ENCODE data around the gene HOXA3. TPM values are rescaled to one million over a fixed set of nuclear protein-coding genes. Genes with fewer than 3 reads are reported as not detected.

HOXA3 gene
- total RNA-seq, 1 experiment from 2014 or later: 30.2 TPM

DNA sequence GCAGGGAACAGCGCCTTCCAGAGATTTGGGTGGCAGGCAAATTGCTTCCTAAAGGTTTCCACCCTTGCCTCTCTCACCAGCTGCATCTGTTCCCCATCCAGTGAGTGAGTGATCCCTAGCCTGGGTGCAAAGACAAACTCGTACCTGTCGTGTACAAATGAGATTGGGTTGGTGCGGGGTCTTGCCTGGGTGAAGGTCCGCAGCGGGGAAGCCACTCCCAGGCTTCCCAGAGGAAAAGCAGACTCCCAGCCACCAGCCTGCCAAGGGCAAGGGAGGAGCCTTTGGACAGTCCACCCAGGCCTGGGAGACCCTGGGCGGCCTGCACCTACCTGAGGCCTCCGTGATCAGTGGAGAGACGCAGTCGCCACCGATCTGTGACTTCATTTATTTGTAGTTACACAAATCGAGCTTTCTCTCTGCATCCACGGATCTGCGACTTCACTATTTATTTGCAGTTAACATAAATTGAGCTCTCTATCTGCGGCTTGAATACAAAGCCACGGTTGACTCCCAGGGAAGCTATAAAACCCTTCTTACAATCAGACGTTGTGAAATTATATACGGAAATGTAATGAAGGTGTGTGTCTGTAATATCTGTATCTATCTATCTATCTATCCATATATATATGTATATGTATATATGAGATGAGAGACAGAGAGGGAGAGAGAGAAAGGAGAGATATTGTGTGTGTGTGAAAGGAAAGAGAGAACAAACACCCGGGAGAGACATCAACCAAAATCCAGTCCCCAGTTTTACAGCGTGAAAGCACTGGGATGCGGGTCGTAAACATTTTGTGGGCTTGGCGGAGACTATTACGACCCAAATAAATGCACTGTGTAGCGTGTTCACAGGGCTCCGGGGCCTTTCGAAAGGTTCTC is 7.1 kb upstream of the HOXA3 start:
- POLR2A ChIA-PET: interaction anchor here (0.6 kb wide), 1 partner anchor 167 kb away, joined by 5 read pairs; no protein-coding TSS in a partner anchor

GRCh38 chr7:27158436-27159265 is 6.3 kb upstream of the HOXA3 start:
- no peak for DNase-seq (ENCODE audit: low read depth, low spot score)
- Histone ChIP-seq H3K36me3 (ENCODE audit: control insufficient read depth, insufficient read depth, low read length) (no peaks in the 10 kb centered on the region; the same call in 1 of the 2 replicates), H3K9me3 (ENCODE audit: control insufficient read depth, insufficient read depth, low read depth, low read length) (no peaks in the 10 kb centered on the region), H3K4me3 (ENCODE audit: low read depth in 2 of 2, low read length in 2 of 2) (no peak overlapping the region), H3K4me1 (ENCODE audit: control insufficient read depth, insufficient read depth, low read length) (0 out of 2 replicates have a peak, but pooled peaks cover 3% of the 10 kb centered on the region), H3K27ac (ENCODE audit: low read length) (no peak overlapping the region), H3K27me3 (ENCODE audit: control insufficient read depth, insufficient read depth, low read length) (no peaks in the 10 kb centered on the region)
- ChIA-PET CTCF (interaction anchor here (0.5 to 1.2 kb wide), 3 partner anchors 315 to 629 kb away, joined by 3 to 4 read pairs (median 3); no protein-coding TSS in a partner anchor), POLR2A (no interaction called here)
- no peak for ATAC-seq
- TF ChIP-seq TCF7L2 (IDR thresholded peaks at IDR 0.05; ENCODE audit: low read depth, low read length) (no peak), SIN3A (IDR thresholded peaks at IDR 0.05; ENCODE audit: borderline replicate concordance, insufficient read depth, low read depth, low read length) (no peak), POLR2AphosphoS5 (IDR thresholded peaks at IDR 0.05; ENCODE audit: low read depth, low read length) (no peak), CTCF (IDR thresholded peaks at IDR 0.05) (no peak), REST (IDR thresholded peaks at IDR 0.05; ENCODE audit: insufficient read depth in 1 of 2, low read depth in 2 of 2, low read length in 1 of 2) (no peak)
- BruUV-seq (replicated peaks): no TSS peak
- intact Hi-C loops (cut with micrococcal nuclease; ENCODE audit: unreplicated experiment): no loop called here
- in situ Hi-C loops (cut with HindIII; ENCODE audit: low pct_unique_long_range_greater_than_20kb, low sequenced_read_pairs): no loop called here

More for the DNA sequence above, 7.1 kb upstream of the HOXA3 start:
- BruUV-seq (replicated peaks): no TSS peak
- CTCF ChIA-PET: interaction anchor here (0.5 to 1.2 kb wide), 3 partner anchors 316 to 866 kb away, joined by 3 to 4 read pairs (median 3); no protein-coding TSS in a partner anchor
- ATAC-seq (no peak), DNase-seq (ENCODE audit: low read depth, low spot score) (no peak)
- Histone ChIP-seq H3K9me3 (ENCODE audit: control insufficient read depth, insufficient read depth, low read depth, low read length) (no peaks in the 10 kb centered on the region), H3K27me3 (ENCODE audit: control insufficient read depth, insufficient read depth, low read length) (no peaks in the 10 kb centered on the region), H3K27ac (ENCODE audit: low read length) (no peak overlapping the region), H3K36me3 (ENCODE audit: control insufficient read depth, insufficient read depth, low read length) (no peaks in the 10 kb centered on the region; the same call in 1 of the 2 replicates), H3K4me3 (ENCODE audit: low read depth in 2 of 2, low read length in 2 of 2) (no peak overlapping the region), H3K4me1 (ENCODE audit: control insufficient read depth, insufficient read depth, low read length) (0 out of 2 replicates have a peak, but pooled peaks cover 3% of the 10 kb centered on the region)
- intact Hi-C loops (cut with micrococcal nuclease; ENCODE audit: unreplicated experiment): loop anchor here (2.0 to 5.0 kb wide), 2 partner anchors 477 to 782 kb away; no protein-coding TSS in a partner anchor
- no peak for TF ChIP-seq REST (IDR thresholded peaks at IDR 0.05; ENCODE audit: insufficient read depth in 1 of 2, low read depth in 2 of 2, low read length in 1 of 2)
- in situ Hi-C loops (cut with HindIII; ENCODE audit: low pct_unique_long_range_greater_than_20kb, low sequenced_read_pairs): no loop called here
